GM18505 (cell line): ENCODE data around the gene SLFN12L.
A peak's percentile ranks its signal among the peaks of the same experiment; 100 is the strongest.

Experiments
- ATAC-seq: cut with Tn5 transposase; IDR thresholded peaks from one replicate; pipeline ENCODE4 v1.9.1; 2021; ENCODE audit not compliant: unreplicated experiment
- POLR2A ChIP-seq: IDR thresholded peaks from 4 replicates; pipeline ENCODE4 v1.6.1; 2011; ENCODE audit warnings: borderline replicate concordance; ENCODE audit not compliant: insufficient read depth, insufficient read length; ENCODE audit errors: extremely low read depth

The SLFN12L gene

DNA sequence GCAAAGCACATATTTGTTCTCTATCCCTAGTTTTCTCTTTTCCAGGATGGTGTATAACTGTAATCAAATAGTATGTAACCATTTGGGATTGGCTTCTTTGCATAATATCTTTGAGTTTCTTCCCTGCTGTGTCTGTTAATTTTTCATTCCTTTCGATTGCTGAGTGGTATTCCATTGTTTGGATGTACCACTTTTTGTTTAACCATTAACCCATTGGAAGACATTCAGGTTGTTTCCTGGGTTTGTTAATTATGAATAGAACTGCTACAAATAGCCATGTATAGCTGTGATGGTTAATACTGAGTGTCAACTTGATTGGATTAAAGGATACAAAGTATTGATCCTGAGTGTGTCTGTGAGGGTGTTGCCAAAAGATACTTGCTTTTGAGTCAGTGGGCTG, 84.3 kb downstream of the SLFN12L start:
- ATAC-seq, result no peak
- no peak for TF ChIP-seq POLR2A

DNA sequence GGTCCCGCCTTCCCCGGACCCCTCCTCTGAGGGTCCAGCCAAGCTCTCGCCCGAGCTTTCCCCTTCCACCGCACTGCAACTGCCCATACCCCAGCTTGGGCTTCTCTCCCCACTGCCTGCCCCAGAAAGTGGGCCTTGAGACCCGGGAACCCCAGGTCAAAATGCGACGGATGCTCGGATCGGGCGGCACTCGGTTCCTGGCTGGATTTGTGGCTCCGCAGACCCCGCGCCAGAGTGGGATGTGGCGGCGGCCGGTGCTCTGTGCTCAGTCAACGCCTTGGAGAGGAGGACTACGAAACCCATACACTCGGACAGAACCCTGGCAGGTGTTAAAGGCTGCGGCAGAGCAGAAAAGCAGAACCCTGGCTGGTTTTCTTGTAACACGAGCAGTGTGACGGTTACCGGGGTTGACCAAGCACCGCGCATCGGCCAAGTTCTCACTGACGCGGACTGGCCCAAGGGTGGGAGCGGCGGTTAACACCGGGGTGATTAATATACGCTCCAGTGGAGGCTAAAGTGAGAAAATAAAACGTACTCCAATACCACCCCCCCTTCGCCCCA, 88.0 kb downstream of the SLFN12L start:
- no peak for ATAC-seq

DNA sequence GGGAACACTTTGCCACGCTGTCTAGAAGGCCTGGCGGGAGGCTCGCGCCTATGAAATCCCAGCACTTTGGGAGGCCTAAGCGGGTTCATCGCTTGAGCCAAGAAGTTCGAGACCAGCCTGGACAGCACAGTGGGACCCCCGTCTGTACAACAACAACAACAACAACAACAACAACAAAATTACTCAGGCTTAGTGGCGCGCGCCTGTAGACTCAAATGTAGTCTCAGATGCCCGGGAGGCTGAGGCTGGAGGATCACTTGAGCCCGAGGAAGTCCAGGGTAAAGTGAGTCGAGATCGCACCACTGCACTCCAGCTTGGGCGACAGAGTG, 88.6 kb downstream of the SLFN12L start:
- TF ChIP-seq POLR2A, result no peak
- peak; percentile 10 for ATAC-seq

More for the DNA sequence above, 88.0 kb downstream of the SLFN12L start:
- no peak for TF ChIP-seq POLR2A

DNA sequence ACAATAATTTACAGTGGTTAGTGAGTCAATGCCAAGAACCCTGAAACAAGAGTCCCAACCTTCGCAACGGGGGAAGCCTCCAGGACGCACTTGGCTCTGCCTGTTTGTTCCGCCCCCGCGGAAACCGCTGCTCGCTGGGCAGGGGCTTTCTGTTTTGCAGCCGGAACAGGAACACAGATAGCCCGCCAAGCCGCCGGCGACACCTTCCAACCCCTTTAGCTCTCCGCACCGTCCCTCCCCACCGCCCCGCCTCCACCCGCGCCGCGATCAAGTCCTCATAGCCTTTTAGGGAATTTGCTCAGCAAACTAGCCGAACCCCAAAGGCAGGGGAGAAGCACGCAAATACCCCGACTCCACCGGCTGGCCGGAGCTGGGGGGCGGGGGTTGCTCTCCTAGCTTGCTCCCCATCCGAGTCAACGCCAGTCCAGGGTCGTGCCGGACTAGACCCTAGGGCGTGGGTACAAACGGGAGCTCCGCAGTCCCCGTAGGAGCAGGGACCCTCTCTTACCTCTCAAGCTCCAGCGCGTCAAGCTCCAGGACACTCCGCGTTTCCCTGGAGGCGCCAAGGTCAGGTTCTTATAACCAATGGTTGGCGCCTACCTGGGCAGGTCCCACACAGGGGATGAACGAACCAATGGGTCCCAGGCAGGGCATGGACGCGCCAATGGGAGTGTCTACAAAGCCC, 89.1 kb downstream of the SLFN12L start, which contains the start of gene SLFN13:
TSS of gene SLFN13 (minus strand) at position 553 of the 685 bp plus-strand sequence. CDS start 3,086 bp downstream, outside the sequence.
- TF ChIP-seq POLR2A, result peak; percentile 60
- ATAC-seq, result peak; percentile 70

DNA sequence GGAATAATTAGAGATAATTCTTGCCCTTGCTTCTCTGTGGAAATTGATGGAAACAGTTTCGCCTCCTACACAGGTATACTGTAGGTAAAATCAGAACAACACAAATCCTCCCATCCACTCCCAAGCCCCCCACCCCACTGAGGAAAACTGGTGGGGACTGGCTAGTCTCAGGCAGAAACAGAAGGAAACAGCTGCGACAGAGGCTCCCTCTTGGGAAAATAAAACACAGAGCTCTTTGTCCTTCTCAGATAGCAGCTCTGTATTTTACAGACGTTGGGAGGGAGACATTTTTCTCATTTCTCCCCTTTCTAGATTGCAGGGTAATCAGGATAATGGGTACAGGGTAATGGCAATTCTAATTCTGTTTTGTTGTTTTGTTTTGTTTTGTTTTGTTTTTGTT, 90.0 kb downstream of the SLFN12L start:
- no peak for TF ChIP-seq POLR2A
- ATAC-seq, result no peak

- no peak for TF ChIP-seq POLR2A
- ATAC-seq, result no peak
These were observed 99.0 kb downstream of the SLFN12L start for GRCh38 chr17:35438433-35438832.

- no peak for TF ChIP-seq POLR2A
- ATAC-seq, result peak; percentile 22
These were observed 104.2 kb downstream of the SLFN12L start for GRCh38 chr17:35433075-35433894.

GRCh38 chr17:35432176-35433074, 105.1 kb downstream of the SLFN12L start, which contains the start of gene SLFN12:
Gene SLFN12, minus strand, starts transcription at chr17:35432500. Its CDS starts 9,472 bp downstream, at chr17:35423028.
- peak; percentile 44 for TF ChIP-seq POLR2A
- peak; percentile 81 for ATAC-seq

GRCh38 chr17:35429702-35430101, 107.8 kb downstream of the SLFN12L start:
- no peak for TF ChIP-seq POLR2A
- no peak for ATAC-seq

DNA sequence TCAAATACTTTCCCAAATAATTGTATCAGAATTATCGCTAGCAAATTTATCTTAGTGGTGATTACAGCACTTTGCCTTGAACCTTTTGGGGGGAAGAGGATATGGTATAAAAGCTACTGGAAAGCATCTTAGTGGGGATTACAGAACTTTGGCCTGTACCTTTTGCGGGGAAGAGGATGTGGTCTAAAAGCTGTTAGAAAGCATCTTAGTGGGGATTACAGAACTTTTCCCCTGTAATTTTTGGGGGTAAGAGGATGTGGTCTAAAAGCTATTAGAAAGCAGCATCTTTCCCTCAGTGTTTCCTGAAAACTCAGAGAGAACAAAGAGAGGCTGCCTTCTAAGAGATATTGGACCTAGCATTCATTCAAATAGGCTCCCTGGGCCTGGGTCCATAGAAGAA, 109.2 kb downstream of the SLFN12L start:
- no peak for ATAC-seq
- TF ChIP-seq POLR2A, result no peak

- no peak for ATAC-seq
- no peak for TF ChIP-seq POLR2A
These were observed 113.7 kb downstream of the SLFN12L start for GRCh38 chr17:35423761-35424160.
